ENCODE measurements around the gene RAET1G.

DNA sequence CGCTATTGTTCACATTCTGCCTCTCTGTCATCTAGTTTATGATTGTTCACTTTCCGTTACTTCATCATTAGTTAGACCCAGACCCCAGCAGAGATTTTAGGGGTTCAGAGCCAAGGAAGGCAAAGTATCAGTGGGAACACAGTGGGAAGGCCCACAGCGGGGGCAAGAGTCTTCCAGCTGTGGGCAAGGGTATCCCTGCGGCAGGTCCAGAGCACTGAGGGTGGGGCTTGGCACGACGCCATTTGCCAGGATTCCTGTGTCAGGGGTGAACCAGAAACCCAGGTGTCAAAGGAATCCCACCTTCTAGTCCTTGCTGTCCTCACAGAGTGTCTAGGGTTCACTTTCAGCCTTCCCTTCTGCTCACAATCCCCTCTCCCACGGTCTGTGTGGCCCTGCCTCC, 38.3 kb downstream of the RAET1G start:
- no peak for TF ChIP-seq POLR2A (IDR thresholded peaks at IDR 0.05)
- TF ChIP-seq, protein P1, sequence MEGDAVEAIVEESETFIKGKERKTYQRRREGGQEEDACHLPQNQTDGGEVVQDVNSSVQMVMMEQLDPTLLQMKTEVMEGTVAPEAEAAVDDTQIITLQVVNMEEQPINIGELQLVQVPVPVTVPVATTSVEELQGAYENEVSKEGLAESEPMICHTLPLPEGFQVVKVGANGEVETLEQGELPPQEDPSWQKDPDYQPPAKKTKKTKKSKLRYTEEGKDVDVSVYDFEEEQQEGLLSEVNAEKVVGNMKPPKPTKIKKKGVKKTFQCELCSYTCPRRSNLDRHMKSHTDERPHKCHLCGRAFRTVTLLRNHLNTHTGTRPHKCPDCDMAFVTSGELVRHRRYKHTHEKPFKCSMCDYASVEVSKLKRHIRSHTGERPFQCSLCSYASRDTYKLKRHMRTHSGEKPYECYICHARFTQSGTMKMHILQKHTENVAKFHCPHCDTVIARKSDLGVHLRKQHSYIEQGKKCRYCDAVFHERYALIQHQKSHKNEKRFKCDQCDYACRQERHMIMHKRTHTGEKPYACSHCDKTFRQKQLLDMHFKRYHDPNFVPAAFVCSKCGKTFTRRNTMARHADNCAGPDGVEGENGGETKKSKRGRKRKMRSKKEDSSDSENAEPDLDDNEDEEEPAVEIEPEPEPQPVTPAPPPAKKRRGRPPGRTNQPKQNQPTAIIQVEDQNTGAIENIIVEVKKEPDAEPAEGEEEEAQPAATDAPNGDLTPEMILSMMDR (IDR thresholded peaks at IDR 0.05 in 4 of 5, conservative IDR thresholded peaks at IDR 0.05 in 1 of 5), result no peak

Data from gastrocnemius medialis (tissue), 4 donors.